ENCODE results near the gene NDUFA3. TPM values are rescaled to one million over a fixed set of nuclear protein-coding genes. Genes with fewer than 3 reads are reported as not detected.
A peak's percentile ranks its signal among the peaks of the same experiment; 100 is the strongest.

The NDUFA3 gene
- total and polyA plus RNA-seq, 2 of the 13 experiments (the other 11 are each of a cell fraction or from before 2014, with no cell fraction given), result 31.6 to 75.4 TPM

GRCh38 chr19:54136864-54137698 is 34.4 kb downstream of the NDUFA3 start (continued):
- TF ChIP-seq ARID5B (CRISPR knock-in tag; IDR thresholded peaks at IDR 0.05) (no peak), ZNF660 (CRISPR knock-in tag; IDR thresholded peaks at IDR 0.05; ENCODE audit: borderline replicate concordance, low read depth) (no peak), ZNF792 (CRISPR knock-in tag; IDR thresholded peaks at IDR 0.05) (peak; percentile 63; the same call in 1 of the 2 replicates), ZKSCAN5 (CRISPR knock-in tag; IDR thresholded peaks at IDR 0.05) (no peak), DPF2 (CRISPR knock-in tag; IDR thresholded peaks at IDR 0.05; ENCODE audit: borderline replicate concordance, low read depth) (no peak), MED13 (CRISPR knock-in tag; IDR thresholded peaks at IDR 0.05) (no peak), ZBTB49 (CRISPR knock-in tag; IDR thresholded peaks at IDR 0.05; ENCODE audit: borderline replicate concordance) (no peak), ZNF546 (CRISPR knock-in tag; conservative IDR thresholded peaks at IDR 0.05) (no peak), SMARCE1 (IDR thresholded peaks at IDR 0.05; ENCODE audit: borderline replicate concordance) (no peak), IRX3 (CRISPR knock-in tag; IDR thresholded peaks at IDR 0.05; ENCODE audit: borderline replicate concordance, low read depth) (no peak), ZNF629 (CRISPR knock-in tag; conservative IDR thresholded peaks at IDR 0.05) (no peak), IKZF5 (CRISPR knock-in tag; IDR thresholded peaks at IDR 0.05) (no peak; the same call in 1 of the 2 replicates), ZBTB37 (CRISPR knock-in tag; IDR thresholded peaks at IDR 0.05) (no peak), NFE2 (CRISPR knock-in tag; IDR thresholded peaks at IDR 0.05) (no peak), ETV6 (CRISPR knock-in tag; conservative IDR thresholded peaks at IDR 0.05) (peak; percentile 62; the same call in 1 of the 2 replicates), MXD3 (CRISPR knock-in tag; IDR thresholded peaks at IDR 0.05) (no peak), SMAD3 (CRISPR knock-in tag; IDR thresholded peaks at IDR 0.05) (0 out of 2 replicates have a peak, but pooled peaks have one; percentile 49), HOMEZ (CRISPR knock-in tag; IDR thresholded peaks at IDR 0.05; ENCODE audit: low read depth) (no peak)
